ENCODE measurements around the gene GSG1.

- no peak for TF ChIP-seq POLR2AphosphoS5 (IDR thresholded peaks at IDR 0.05; ENCODE audit: low read depth)
- TF ChIP-seq, protein P1, sequence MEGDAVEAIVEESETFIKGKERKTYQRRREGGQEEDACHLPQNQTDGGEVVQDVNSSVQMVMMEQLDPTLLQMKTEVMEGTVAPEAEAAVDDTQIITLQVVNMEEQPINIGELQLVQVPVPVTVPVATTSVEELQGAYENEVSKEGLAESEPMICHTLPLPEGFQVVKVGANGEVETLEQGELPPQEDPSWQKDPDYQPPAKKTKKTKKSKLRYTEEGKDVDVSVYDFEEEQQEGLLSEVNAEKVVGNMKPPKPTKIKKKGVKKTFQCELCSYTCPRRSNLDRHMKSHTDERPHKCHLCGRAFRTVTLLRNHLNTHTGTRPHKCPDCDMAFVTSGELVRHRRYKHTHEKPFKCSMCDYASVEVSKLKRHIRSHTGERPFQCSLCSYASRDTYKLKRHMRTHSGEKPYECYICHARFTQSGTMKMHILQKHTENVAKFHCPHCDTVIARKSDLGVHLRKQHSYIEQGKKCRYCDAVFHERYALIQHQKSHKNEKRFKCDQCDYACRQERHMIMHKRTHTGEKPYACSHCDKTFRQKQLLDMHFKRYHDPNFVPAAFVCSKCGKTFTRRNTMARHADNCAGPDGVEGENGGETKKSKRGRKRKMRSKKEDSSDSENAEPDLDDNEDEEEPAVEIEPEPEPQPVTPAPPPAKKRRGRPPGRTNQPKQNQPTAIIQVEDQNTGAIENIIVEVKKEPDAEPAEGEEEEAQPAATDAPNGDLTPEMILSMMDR (IDR thresholded peaks at IDR 0.05; ENCODE audit: insufficient read depth, low read length) = no peak
- TF ChIP-seq SPI1 (IDR thresholded peaks at IDR 0.05; ENCODE audit: borderline replicate concordance, low read depth) = no peak
- no peak for TF ChIP-seq GABPA (IDR thresholded peaks at IDR 0.05; ENCODE audit: low read depth)
- TF ChIP-seq, protein P2, sequence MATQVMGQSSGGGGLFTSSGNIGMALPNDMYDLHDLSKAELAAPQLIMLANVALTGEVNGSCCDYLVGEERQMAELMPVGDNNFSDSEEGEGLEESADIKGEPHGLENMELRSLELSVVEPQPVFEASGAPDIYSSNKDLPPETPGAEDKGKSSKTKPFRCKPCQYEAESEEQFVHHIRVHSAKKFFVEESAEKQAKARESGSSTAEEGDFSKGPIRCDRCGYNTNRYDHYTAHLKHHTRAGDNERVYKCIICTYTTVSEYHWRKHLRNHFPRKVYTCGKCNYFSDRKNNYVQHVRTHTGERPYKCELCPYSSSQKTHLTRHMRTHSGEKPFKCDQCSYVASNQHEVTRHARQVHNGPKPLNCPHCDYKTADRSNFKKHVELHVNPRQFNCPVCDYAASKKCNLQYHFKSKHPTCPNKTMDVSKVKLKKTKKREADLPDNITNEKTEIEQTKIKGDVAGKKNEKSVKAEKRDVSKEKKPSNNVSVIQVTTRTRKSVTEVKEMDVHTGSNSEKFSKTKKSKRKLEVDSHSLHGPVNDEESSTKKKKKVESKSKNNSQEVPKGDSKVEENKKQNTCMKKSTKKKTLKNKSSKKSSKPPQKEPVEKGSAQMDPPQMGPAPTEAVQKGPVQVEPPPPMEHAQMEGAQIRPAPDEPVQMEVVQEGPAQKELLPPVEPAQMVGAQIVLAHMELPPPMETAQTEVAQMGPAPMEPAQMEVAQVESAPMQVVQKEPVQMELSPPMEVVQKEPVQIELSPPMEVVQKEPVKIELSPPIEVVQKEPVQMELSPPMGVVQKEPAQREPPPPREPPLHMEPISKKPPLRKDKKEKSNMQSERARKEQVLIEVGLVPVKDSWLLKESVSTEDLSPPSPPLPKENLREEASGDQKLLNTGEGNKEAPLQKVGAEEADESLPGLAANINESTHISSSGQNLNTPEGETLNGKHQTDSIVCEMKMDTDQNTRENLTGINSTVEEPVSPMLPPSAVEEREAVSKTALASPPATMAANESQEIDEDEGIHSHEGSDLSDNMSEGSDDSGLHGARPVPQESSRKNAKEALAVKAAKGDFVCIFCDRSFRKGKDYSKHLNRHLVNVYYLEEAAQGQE (IDR thresholded peaks at IDR 0.05; ENCODE audit: insufficient replicate concordance, low read depth) = no peak
These were observed 28.4 kb downstream of the GSG1 start for GRCh38 chr12:13075118-13075480.
